MCF 10A (cell line): ENCODE results near the gene CNTNAP4. TPM values are rescaled to one million over a fixed set of nuclear protein-coding genes. Genes with fewer than 3 reads are reported as not detected.
A peak's percentile ranks its signal among the peaks of the same experiment; 100 is the strongest.

Experiments used
- BruUV-seq: library from RNA; stranded (reverse); fragments of 400-500 nt; replicated peaks from 2 replicates; lab custom pipeline; 2021; lab: Mats Ljungman, UMichigan
- CTCF ChIA-PET: fragments of 300-600 bp; sonication (Branson Sonifier 250); formaldehyde crosslinking; extraction: SDS; loops from one replicate; lab custom pipeline; 2021; ENCODE audit warnings: antibody characterized with exemption, inconsistent platforms; lab: Yijun Ruan, JAX
- POLR2A ChIA-PET: fragments of 300-600, 350-650 bp; sonication (Branson Sonifier 250); formaldehyde crosslinking; extraction: SDS; loops from one replicate; lab custom pipeline; 2020; ENCODE audit warnings: antibody characterized with exemption, inconsistent platforms; lab: Yijun Ruan, JAX
- DNase-seq: peaks from one replicate; pipeline ENCODE4 v3.0.0-alpha.2; 2018; ENCODE audit not compliant: unreplicated experiment
- H3K27ac Mint-ChIP-seq: one replicate; pipeline ENCODE4 v1.8.0; 2022; ENCODE audit warnings: mild to moderate bottlenecking, low read depth, mixed read lengths; ENCODE audit not compliant: unreplicated experiment
- H3K27me3 Mint-ChIP-seq: one replicate; pipeline ENCODE4 v1.8.0; 2022; ENCODE audit warnings: mixed read lengths; ENCODE audit not compliant: insufficient read depth, unreplicated experiment
- H3K36me3 Mint-ChIP-seq: one replicate; pipeline ENCODE4 v1.8.0; 2022; ENCODE audit warnings: mild to moderate bottlenecking, moderate library complexity, mixed read lengths; ENCODE audit not compliant: insufficient read depth, unreplicated experiment
- H3K4me1 Mint-ChIP-seq: one replicate; pipeline ENCODE4 v1.8.0; 2022; ENCODE audit warnings: mixed read lengths; ENCODE audit not compliant: insufficient read depth, unreplicated experiment
- H3K4me3 Mint-ChIP-seq: one replicate; pipeline ENCODE4 v1.8.0; 2022; ENCODE audit warnings: mild to moderate bottlenecking, moderate library complexity, mixed read lengths; ENCODE audit not compliant: unreplicated experiment
- H3K9me3 Mint-ChIP-seq: one replicate; pipeline ENCODE4 v1.8.0; 2022; ENCODE audit warnings: mixed read lengths; ENCODE audit not compliant: unreplicated experiment
- intact Hi-C: fragments of 100-400 bp; cut with micrococcal nuclease; formaldehyde crosslinking; loops from 2 replicates; pipeline ENCODE4 v1.14.1; 2022
- total RNA-seq: library from RNA; stranded (reverse); gene quantifications from 2 replicates; pipeline ENCODE4 v1.2.3, GENCODE V29; 2022
- TF ChIP-seq, protein P1 (sequence below): fragments of 200-600 bp; IDR thresholded peaks from one replicate; pipeline ENCODE4 v1.8.0; 2022; ENCODE audit warnings: antibody characterized with exemption, mild to moderate bottlenecking; ENCODE audit not compliant: unreplicated experiment

Gene CNTNAP4
- total RNA-seq, 1 experiment from 2014 or later: not detected

DNA sequence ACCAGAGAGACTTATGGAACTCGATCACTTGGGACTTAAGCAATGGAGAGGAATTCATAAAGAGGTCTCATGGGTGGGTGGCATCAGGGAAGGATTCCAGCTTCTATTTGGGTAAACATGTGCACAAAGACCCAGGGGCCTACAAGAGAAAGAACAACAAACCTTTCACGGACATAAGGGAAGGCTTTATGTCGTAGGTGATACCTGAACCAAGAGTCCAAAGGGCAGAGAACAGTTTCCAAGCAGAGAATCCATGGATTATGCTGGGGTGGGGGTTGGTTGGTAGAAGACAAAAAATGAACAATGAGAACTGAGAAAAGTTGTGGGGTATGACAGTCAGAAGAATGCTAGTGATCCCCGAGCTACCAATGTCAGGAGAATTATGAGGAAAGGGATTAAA is 119.8 kb downstream of the CNTNAP4 start:
- no peak for DNase-seq
- peaks cover 5% of the 10 kb centered on the region for H3K4me1 Mint-ChIP-seq
- H3K9me3 Mint-ChIP-seq: no peaks in the 10 kb centered on the region
- H3K27me3 Mint-ChIP-seq: no peaks in the 10 kb centered on the region
- TF ChIP-seq, protein P1, sequence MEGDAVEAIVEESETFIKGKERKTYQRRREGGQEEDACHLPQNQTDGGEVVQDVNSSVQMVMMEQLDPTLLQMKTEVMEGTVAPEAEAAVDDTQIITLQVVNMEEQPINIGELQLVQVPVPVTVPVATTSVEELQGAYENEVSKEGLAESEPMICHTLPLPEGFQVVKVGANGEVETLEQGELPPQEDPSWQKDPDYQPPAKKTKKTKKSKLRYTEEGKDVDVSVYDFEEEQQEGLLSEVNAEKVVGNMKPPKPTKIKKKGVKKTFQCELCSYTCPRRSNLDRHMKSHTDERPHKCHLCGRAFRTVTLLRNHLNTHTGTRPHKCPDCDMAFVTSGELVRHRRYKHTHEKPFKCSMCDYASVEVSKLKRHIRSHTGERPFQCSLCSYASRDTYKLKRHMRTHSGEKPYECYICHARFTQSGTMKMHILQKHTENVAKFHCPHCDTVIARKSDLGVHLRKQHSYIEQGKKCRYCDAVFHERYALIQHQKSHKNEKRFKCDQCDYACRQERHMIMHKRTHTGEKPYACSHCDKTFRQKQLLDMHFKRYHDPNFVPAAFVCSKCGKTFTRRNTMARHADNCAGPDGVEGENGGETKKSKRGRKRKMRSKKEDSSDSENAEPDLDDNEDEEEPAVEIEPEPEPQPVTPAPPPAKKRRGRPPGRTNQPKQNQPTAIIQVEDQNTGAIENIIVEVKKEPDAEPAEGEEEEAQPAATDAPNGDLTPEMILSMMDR: no peak
- CTCF ChIA-PET: interaction anchor here (1.0 kb wide), 2 partner anchors 8 to 377 kb away, joined by 4 read pairs; no protein-coding TSS in a partner anchor
- intact Hi-C loops: no loop called here
- POLR2A ChIA-PET: no interaction called here
- no TSS peak for BruUV-seq
- H3K27ac Mint-ChIP-seq: no peak overlapping the region
- H3K36me3 Mint-ChIP-seq: no peaks in the 10 kb centered on the region
- no peak overlapping the region for H3K4me3 Mint-ChIP-seq

DNA sequence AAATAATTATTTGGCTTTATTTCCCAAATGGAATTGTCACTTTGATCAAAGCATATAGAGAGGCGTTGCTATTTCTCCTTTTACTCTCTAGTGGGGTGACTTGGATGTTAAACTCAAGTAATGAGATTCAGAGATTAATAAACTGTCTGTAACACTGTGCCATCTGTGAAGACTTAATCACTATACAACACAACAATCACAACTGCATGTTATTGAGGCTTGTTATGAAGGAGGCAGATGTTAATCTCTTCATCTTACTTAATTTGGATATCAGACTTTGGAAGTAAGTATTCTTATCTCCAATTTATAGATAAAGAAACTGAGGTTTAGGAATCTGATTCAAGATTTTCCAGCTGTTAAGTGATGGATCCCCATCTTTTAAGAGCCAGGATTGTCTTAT is 132.5 kb downstream of the CNTNAP4 start:
- Mint-ChIP-seq H3K9me3 (peaks cover 7% of the 10 kb centered on the region), H3K36me3 (no peaks in the 10 kb centered on the region)
- no TSS peak for BruUV-seq

DNA sequence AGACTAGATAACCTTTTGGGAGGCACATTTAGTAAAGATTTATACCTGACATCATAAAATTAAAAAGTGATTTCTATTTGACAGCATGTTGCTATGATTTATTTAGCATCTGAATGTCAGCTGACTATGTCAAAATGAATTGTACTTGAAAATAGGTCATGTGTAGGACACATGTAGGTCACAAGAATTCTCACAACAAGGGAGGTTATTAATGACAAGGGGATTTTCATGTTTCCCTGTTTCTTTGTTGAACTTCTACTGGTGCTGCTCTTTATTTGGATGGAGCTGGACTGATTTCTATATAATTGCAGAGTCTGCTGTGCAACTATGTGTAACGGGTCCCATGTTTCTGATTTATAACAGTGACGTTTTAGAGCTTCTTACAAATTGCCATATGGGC is 144.4 kb downstream of the CNTNAP4 start:
- H3K27ac Mint-ChIP-seq: no peak overlapping the region
- BruUV-seq: no TSS peak
- H3K36me3 Mint-ChIP-seq: no peaks in the 10 kb centered on the region
- TF ChIP-seq, protein P1: no peak
- DNase-seq: no peak
- no peaks in the 10 kb centered on the region for H3K27me3 Mint-ChIP-seq
- intact Hi-C loops: no loop called here
- ChIA-PET POLR2A (interaction anchor here (0.7 kb wide), 1 partner anchor 66 kb away, joined by 3 read pairs; no protein-coding TSS in a partner anchor), CTCF (no interaction called here)
- H3K4me1 Mint-ChIP-seq: no peaks in the 10 kb centered on the region
- no peaks in the 10 kb centered on the region for H3K9me3 Mint-ChIP-seq
- H3K4me3 Mint-ChIP-seq: no peak overlapping the region

More for the DNA sequence above, 132.5 kb downstream of the CNTNAP4 start:
- no peak for DNase-seq
- H3K4me3 Mint-ChIP-seq: no peak overlapping the region
- TF ChIP-seq, protein P1: no peak
- H3K27me3 Mint-ChIP-seq: no peaks in the 10 kb centered on the region
- POLR2A ChIA-PET: no interaction called here
- intact Hi-C loops: no loop called here
- CTCF ChIA-PET: interaction anchor here (0.6 to 0.7 kb wide), 2 partner anchors 23 to 231 kb away, joined by 3 read pairs; no protein-coding TSS in a partner anchor
- peaks cover 5% of the 10 kb centered on the region for H3K4me1 Mint-ChIP-seq
- no peak overlapping the region for H3K27ac Mint-ChIP-seq

DNA sequence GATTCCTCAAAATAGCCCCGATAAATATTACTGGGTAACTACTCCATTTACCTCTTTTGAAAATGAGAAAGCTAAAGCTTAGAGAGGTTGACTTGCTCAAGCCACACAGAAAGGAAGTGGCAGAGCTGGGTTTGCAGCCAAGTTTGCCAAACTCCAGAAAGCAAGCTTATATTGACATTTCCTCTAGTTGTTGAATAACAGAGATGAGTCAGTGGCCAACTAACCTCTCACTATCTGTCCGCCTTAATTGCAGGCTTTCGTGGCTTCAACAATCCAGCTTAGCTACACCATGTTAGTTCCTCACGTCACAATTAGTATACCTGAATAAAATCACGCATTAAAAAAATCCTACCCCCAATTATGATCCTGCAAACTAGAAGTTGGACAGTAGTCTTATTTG is 151.7 kb downstream of the CNTNAP4 start:
- peak; percentile 77 for DNase-seq
- intact Hi-C loops: no loop called here
- POLR2A ChIA-PET: interaction anchor here (1.0 kb wide), 1 partner anchor 12 kb away, joined by 3 read pairs; no protein-coding TSS in a partner anchor
- TF ChIP-seq, protein P1: no peak
- Mint-ChIP-seq H3K27me3 (no peaks in the 10 kb centered on the region), H3K4me1 (peaks cover 7% of the 10 kb centered on the region), H3K4me3 (no peak overlapping the region), H3K27ac (no peak overlapping the region), H3K36me3 (peaks cover 6% of the 10 kb centered on the region), H3K9me3 (no peaks in the 10 kb centered on the region)
- CTCF ChIA-PET: interaction anchor here (0.6 to 1.1 kb wide), 5 partner anchors 23 to 89 kb away, joined by 3 to 4 read pairs (median 3); no protein-coding TSS in a partner anchor
- no TSS peak for BruUV-seq
